KBM-7 (cell line): ENCODE data around the gene CHTOP.

Experiments
- DNase-seq: peaks from one replicate; pipeline ENCODE4 v3.0.0-alpha.2; 2015
- in situ Hi-C: fragments of 300-500 bp; cut with MboI; formaldehyde crosslinking; loops from 2 replicates; pipeline ENCODE4 v1.14.3; 2020; ENCODE audit warnings: low sequenced_read_pairs, low pct_unique_long_range_greater_than_20kb, mixed read lengths

CHTOP gene

DNA sequence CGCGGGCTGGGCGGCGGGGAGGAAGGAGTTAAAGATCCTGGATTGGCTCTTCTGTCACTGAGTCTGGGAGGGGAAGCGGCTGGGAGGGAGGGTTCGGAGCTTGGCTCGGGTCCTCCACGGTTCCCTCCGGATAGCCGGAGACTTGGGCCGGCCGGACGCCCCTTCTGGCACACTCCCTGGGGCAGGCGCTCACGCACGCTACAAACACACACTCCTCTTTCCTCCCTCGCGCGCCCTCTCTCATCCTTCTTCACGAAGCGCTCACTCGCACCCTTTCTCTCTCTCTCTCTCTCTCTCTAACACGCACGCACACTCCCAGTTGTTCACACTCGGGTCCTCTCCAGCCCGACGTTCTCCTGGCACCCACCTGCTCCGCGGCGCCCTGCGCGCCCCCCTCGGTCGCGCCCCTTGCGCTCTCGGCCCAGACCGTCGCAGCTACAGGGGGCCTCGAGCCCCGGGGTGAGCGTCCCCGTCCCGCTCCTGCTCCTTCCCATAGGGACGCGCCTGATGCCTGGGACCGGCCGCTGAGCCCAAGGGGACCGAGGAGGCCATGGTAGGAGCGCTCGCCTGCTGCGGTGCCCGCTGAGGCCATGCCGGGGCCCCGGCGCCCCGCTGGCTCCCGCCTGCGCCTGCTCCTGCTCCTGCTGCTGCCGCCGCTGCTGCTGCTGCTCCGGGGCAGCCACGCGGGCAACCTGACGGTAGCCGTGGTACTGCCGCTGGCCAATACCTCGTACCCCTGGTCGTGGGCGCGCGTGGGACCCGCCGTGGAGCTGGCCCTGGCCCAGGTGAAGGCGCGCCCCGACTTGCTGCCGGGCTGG is 44.9 kb downstream of the CHTOP start, which contains the start of gene NPR1:
Gene NPR1 (plus strand): TSS at position 170 of the 818 bp plus-strand sequence. CDS start 421 bp downstream, at position 591.
- DNase-seq, result no peak
- in situ Hi-C loops, result no loop called here

DNA sequence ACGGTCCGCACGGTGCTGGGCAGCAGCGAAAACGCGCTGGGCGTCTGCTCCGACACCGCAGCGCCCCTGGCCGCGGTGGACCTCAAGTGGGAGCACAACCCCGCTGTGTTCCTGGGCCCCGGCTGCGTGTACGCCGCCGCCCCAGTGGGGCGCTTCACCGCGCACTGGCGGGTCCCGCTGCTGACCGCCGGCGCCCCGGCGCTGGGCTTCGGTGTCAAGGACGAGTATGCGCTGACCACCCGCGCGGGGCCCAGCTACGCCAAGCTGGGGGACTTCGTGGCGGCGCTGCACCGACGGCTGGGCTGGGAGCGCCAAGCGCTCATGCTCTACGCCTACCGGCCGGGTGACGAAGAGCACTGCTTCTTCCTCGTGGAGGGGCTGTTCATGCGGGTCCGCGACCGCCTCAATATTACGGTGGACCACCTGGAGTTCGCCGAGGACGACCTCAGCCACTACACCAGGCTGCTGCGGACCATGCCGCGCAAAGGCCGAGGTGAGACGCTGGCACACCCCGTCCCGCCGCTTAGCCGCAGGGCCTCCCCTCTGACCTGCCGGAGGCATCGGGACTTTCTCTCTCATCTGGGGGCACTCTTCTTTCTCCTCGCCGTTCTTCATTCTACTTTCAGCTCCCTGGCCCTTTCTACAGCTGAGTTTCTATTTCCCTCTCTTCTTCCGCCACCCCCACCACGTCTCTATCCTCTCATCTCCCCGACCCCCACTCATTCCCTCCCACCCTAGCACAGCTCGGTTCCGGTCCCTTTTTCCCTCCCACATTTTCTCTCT is 45.7 kb downstream of the CHTOP start:
- in situ Hi-C loops, result no loop called here
- no peak for DNase-seq

- DNase-seq, result no peak
- in situ Hi-C loops, result no loop called here
Observed at GRCh38 chr1:153680120-153680403, 46.2 kb downstream of the CHTOP start.

DNA sequence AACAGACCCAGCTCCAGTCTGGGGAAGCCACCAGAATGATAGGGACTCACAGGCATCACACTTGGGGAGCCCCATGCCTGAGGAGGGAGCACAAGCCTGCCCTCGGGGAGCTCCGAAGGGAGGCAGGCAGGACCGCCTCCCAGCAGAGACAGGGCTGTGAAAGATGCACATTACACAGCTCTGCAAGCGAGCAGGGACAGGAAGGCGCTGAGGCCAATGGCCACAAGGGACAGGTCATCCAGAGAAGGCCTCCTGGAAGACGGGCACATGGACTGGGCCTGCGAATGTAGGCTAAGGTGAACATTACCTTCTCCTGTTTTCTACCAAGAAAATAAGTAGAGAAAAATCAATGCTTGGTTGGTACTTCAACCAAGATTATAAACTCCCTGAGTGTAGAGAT is 48.9 kb downstream of the CHTOP start:
- in situ Hi-C loops, result no loop called here
- no peak for DNase-seq

- in situ Hi-C loops, result no loop called here
- no peak for DNase-seq
Observed at GRCh38 chr1:153683854-153684253, 50.0 kb downstream of the CHTOP start.

DNA sequence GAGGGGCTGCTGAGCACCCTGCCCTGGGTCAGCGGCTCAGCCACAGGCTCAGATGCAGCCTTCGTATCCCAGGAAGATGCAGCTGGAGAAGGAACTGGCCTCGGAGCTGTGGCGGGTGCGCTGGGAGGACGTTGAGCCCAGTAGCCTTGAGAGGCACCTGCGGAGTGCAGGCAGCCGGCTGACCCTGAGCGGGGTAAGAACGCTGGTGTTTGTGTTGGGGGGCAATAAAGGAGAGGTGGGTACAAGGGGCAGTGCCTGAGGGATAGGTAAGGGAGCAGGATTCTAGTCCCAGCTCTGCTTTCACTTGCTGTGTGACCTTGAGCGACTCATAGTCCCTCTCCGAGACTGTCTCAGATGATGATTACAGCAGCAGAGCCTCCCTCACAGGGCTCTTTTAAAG is 51.0 kb downstream of the CHTOP start:
- no peak for DNase-seq
- in situ Hi-C loops, result no loop called here

- in situ Hi-C loops, result no loop called here
- no peak for DNase-seq
Observed at GRCh38 chr1:153685544-153686340, 51.9 kb downstream of the CHTOP start.

DNA sequence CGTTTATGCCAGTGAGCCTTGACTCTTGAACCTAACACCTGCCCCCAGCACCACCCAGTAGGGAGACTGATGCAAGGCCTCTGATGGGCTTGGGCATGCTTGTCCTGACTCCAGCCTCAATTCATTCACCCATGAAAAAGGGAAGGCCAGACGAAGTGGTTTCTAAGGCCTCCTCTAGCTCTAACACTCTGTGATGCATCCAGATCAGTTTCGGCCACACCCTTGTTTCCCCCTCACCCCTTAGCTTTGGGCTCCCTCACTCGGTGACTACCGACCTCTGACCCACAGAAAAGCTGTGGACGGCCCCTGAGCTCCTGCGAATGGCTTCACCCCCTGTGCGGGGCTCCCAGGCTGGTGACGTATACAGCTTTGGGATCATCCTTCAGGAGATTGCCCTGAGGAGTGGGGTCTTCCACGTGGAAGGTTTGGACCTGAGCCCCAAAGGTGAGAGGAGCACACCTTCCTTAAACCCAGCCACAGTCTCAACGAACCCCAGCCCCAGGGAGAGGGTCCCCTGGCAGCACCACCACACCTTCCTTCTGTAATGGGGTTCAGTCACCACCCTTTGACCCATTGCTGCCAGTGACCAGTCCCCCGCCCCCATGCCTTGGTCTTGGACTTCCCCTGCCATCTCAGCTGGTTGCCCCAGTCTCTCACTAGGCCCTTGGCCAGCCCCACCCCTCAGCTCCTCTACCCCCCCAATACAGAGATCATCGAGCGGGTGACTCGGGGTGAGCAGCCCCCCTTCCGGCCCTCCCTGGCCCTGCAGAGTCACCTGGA is 53.7 kb downstream of the CHTOP start:
- in situ Hi-C loops, result no loop called here
- no peak for DNase-seq

GRCh38 chr1:153688276-153688675 is 54.4 kb downstream of the CHTOP start:
- DNase-seq, result no peak
- in situ Hi-C loops, result no loop called here

- in situ Hi-C loops, result no loop called here
- DNase-seq, result no peak
Observed at GRCh38 chr1:153688736-153689328, 55.0 kb downstream of the CHTOP start.

DNA sequence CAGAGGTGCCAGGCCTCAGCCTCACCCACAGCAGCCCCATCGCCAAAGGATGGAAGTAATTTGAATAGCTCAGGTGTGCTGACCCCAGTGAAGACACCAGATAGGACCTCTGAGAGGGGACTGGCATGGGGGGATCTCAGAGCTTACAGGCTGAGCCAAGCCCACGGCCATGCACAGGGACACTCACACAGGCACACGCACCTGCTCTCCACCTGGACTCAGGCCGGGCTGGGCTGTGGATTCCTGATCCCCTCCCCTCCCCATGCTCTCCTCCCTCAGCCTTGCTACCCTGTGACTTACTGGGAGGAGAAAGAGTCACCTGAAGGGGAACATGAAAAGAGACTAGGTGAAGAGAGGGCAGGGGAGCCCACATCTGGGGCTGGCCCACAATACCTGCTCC is 59.6 kb downstream of the CHTOP start:
- in situ Hi-C loops, result no loop called here
- no peak for DNase-seq
